ENCODE data around the gene PANK2. TPM values are rescaled to one million over a fixed set of nuclear protein-coding genes. Genes with fewer than 3 reads are reported as not detected.

PANK2 gene
- total and polyA plus RNA-seq, 10 donors = 23.0 to 74.4 (median 64.3) TPM

DNA sequence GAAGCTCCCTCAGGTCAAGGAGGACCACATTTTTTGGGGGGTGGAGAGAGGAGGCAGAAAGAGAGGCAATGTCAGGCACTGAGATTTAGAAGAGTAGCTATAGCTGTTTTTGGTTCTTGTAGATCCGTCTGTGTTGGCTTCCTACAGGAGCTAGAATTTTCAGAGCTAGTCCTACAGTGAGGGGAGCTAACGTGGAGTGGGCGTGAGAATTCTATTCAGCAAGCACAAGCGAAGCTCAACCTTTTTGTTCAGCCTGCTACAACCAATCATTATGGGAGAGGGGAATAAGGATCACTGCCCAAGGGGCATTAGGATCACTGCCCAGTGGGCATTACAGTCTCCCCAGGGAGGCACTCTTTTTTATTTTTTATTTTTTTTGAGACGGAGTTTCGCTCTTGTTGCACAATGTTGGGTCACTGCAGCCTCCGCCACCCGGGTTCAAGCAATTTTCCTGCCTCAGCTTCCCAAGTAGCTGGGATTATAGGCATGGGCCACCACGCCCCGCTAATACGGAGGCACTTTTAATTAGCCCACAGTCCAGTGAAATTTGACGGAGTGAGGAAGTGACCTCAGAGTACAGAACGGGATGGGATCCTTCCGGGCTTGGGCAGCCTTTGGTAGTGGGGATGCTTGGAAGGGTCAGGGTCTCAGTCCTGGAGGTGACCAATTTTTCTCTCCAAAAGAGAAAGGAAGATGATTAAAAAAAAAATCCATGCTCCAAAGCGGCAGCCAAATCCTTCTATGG lies 1.1 kb upstream of the PANK2 start:
- intact Hi-C loops (cut with DNase I; ENCODE audit: low total_unique reads) = no loop called here
- Histone ChIP-seq H3K27ac (peak overlapping the region; percentile 97 to 100 (median 98)), H3K4me1 (peaks cover 31 to 56% (median 42%) of the 10 kb centered on the region in 6 donors), H3K36me3 (no peaks in the 10 kb centered on the region), H3K9me3 (no peaks in the 10 kb centered on the region), H3K4me3 (peak overlapping the region; percentile 55 to 99 (median 94)), H3K27me3 (replicated peaks in 1 of 7) (no peaks in the 10 kb centered on the region)
- no peak for DNase-seq
- TF ChIP-seq POLR2AphosphoS5 (IDR thresholded peaks at IDR 0.05) (no peak), POLR2A (IDR thresholded peaks at IDR 0.05) (no peak)
- TF ChIP-seq, protein P1, sequence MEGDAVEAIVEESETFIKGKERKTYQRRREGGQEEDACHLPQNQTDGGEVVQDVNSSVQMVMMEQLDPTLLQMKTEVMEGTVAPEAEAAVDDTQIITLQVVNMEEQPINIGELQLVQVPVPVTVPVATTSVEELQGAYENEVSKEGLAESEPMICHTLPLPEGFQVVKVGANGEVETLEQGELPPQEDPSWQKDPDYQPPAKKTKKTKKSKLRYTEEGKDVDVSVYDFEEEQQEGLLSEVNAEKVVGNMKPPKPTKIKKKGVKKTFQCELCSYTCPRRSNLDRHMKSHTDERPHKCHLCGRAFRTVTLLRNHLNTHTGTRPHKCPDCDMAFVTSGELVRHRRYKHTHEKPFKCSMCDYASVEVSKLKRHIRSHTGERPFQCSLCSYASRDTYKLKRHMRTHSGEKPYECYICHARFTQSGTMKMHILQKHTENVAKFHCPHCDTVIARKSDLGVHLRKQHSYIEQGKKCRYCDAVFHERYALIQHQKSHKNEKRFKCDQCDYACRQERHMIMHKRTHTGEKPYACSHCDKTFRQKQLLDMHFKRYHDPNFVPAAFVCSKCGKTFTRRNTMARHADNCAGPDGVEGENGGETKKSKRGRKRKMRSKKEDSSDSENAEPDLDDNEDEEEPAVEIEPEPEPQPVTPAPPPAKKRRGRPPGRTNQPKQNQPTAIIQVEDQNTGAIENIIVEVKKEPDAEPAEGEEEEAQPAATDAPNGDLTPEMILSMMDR (IDR thresholded peaks at IDR 0.05 in 8 of 11, conservative IDR thresholded peaks at IDR 0.05 in 3 of 11) = no peak
- WGBS, 5 donors = 18 to 30% (median 23%) methylated on average over 15 of the region's 15 CpGs

DNA sequence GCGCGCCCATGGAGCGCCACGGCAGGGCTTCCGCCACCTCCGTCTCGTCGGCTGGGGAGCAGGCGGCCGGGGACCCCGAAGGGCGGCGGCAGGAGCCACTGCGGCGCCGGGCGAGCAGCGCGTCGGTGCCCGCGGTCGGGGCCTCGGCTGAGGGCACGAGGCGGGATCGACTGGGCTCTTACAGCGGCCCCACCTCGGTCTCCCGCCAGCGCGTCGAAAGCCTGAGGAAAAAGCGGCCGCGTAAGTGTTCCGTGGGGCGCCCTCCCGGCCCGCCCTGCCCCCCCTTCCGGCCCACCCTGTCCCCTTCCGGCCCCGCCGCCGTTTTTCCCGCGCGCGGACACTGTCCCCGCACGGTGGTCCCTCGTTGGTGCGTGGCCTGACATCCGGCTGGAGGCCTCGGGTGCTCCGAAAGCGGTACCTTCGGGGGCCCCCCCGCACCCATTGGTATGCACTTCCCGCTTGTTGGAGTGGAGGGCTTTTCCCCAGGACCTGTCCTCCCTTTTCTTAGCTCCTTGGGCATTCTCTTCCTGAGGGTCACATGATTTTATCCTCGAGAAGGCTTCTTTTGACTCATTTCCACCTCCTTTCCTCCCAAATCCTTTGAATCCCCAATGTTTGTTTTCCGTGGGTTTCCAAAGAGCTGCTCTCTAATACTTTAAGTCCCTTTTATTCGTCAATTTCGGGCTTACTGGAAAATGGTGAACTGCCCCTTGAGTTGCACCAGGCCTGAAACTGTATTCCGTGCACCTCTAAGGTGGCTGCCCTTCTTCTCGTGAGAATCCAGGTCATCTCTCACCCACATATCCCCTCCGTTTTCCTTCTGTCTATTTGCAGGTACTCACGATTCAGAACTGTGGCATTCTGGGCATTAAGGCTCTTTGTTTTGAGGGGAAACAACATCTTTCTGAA lies 556 bp downstream of the PANK2 start:
- Histone ChIP-seq H3K36me3 (peaks cover 0 to 6% (median 0%) of the 10 kb centered on the region in 6 donors), H3K27me3 (replicated peaks in 1 of 7) (no peaks in the 10 kb centered on the region), H3K4me3 (peak overlapping the region; percentile 55 to 99 (median 94)), H3K9me3 (no peaks in the 10 kb centered on the region), H3K4me1 (peaks cover 39 to 73% (median 59%) of the 10 kb centered on the region in 6 donors), H3K27ac (peak overlapping the region; percentile 97 to 100 (median 98))
- DNase-seq = peak; percentile 92
- no peak for TF ChIP-seq POLR2AphosphoS5 (IDR thresholded peaks at IDR 0.05)
- TF ChIP-seq, protein P1 (IDR thresholded peaks at IDR 0.05 in 8 of 11, conservative IDR thresholded peaks at IDR 0.05 in 3 of 11) = no peak
- no peak for TF ChIP-seq POLR2A (IDR thresholded peaks at IDR 0.05)
- WGBS, 5 donors = 0 to 1% (median 0%) methylated on average over 34 to 68 of the region's 68 CpGs
- intact Hi-C loops (cut with DNase I; ENCODE audit: low total_unique reads) = no loop called here

DNA sequence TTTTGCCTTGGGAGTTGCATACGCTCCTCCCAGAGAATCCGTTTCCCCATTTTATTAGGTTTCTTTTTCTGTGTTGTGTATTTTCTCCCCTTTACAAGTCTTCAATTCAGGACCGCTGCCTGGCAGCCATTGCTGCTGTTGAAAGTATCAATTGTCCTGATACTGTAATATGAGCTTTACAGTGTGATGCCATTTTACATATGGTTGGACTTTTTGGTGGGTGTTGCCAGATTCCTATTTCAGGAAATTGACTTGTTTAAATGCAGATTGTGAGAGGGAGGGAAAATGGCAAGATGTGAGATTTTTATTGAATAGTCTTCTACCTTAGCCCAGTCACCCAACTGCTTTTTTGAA lies 1.2 kb downstream of the PANK2 start:
- Histone ChIP-seq H3K27me3 (replicated peaks in 1 of 7) (no peaks in the 10 kb centered on the region), H3K36me3 (peaks cover 0 to 12% (median 0%) of the 10 kb centered on the region in 6 donors), H3K4me3 (peak overlapping the region; percentile 55 to 99 (median 94)), H3K9me3 (no peaks in the 10 kb centered on the region), H3K27ac (peak overlapping the region; percentile 97 to 100 (median 98)), H3K4me1 (peaks cover 46 to 79% (median 66%) of the 10 kb centered on the region in 6 donors)
- TF ChIP-seq POLR2A (IDR thresholded peaks at IDR 0.05) = no peak
- TF ChIP-seq, protein P1 (IDR thresholded peaks at IDR 0.05 in 8 of 11, conservative IDR thresholded peaks at IDR 0.05 in 3 of 11) = no peak
- no peak for TF ChIP-seq POLR2AphosphoS5 (IDR thresholded peaks at IDR 0.05)
- WGBS, 5 donors = 0 to 2% (median 1%) methylated on average over 3 of the region's 3 CpGs
- DNase-seq = no peak
- intact Hi-C loops (cut with DNase I; ENCODE audit: low total_unique reads) = no loop called here

Data from spleen (tissue), 11 donors.